ENCODE data around the gene KCNG2.

The KCNG2 gene

GRCh38 chr18:79916128-79916494, 118.4 kb downstream of the KCNG2 start:
- H3K4me3 ChIP-seq (replicated peaks; ENCODE audit: low read depth, low read length): no peak overlapping the region
- no peak for DNase-seq (ENCODE audit: extremely low read depth, low read depth)
- TF ChIP-seq CTCF (IDR thresholded peaks at IDR 0.05; ENCODE audit: low read depth, low read length, missing control alignments): no peak

GRCh38 chr18:79916546-79917168, 118.9 kb downstream of the KCNG2 start:
- no peak overlapping the region for H3K4me3 ChIP-seq (replicated peaks; ENCODE audit: low read depth, low read length)
- no peak for TF ChIP-seq CTCF (IDR thresholded peaks at IDR 0.05; ENCODE audit: low read depth, low read length, missing control alignments)

GRCh38 chr18:79917169-79917852, 119.6 kb downstream of the KCNG2 start:
- TF ChIP-seq CTCF (IDR thresholded peaks at IDR 0.05; ENCODE audit: low read depth, low read length, missing control alignments): no peak
- H3K4me3 ChIP-seq (replicated peaks; ENCODE audit: low read depth, low read length): no peak overlapping the region
- no peak for DNase-seq (ENCODE audit: extremely low read depth, low read depth)

More at GRCh38 chr18:79916546-79917168, 118.9 kb downstream of the KCNG2 start:
- no peak for DNase-seq (ENCODE audit: extremely low read depth, low read depth)

GRCh38 chr18:79917853-79918614, 120.3 kb downstream of the KCNG2 start:
- no peak for DNase-seq (ENCODE audit: extremely low read depth, low read depth)

GRCh38 chr18:79918615-79919011, 120.9 kb downstream of the KCNG2 start:
- DNase-seq (ENCODE audit: extremely low read depth, low read depth): no peak
- no peak for TF ChIP-seq CTCF (IDR thresholded peaks at IDR 0.05; ENCODE audit: low read depth, low read length, missing control alignments)
- H3K4me3 ChIP-seq (replicated peaks; ENCODE audit: low read depth, low read length): no peak overlapping the region

More at GRCh38 chr18:79917853-79918614, 120.3 kb downstream of the KCNG2 start:
- no peak for TF ChIP-seq CTCF (IDR thresholded peaks at IDR 0.05; ENCODE audit: low read depth, low read length, missing control alignments)
- no peak overlapping the region for H3K4me3 ChIP-seq (replicated peaks; ENCODE audit: low read depth, low read length)

GRCh38 chr18:79919089-79919488, 121.4 kb downstream of the KCNG2 start:
- no peak for DNase-seq (ENCODE audit: extremely low read depth, low read depth)
- no peak overlapping the region for H3K4me3 ChIP-seq (replicated peaks; ENCODE audit: low read depth, low read length)
- no peak for TF ChIP-seq CTCF (IDR thresholded peaks at IDR 0.05; ENCODE audit: low read depth, low read length, missing control alignments)

Data from HFF-Myc (cell line).